ENCODE measurements around the gene ZFAND2A.
"Not testable (repeated sequence)": the region's sequence is repeated elsewhere in the genome, so short reads cannot be mapped to it uniquely, and the experiment has no call there.

The ZFAND2A gene

GRCh38 chr7:1130021-1130990 lies 29.7 kb downstream of the ZFAND2A start:
- FAIRE-seq (no peak), DNase-seq (ENCODE audit: insufficient read length, low spot score) (no peak)
- no peak for TF ChIP-seq POLR2A (IDR thresholded peaks at IDR 0.05; ENCODE audit: low read depth, low read length)

- TF ChIP-seq POLR2A (IDR thresholded peaks at IDR 0.05; ENCODE audit: low read depth, low read length): no peak
- FAIRE-seq: no peak
These were observed 30.6 kb downstream of the ZFAND2A start for GRCh38 chr7:1129431-1129830.

GRCh38 chr7:1127001-1127400 lies 33.0 kb downstream of the ZFAND2A start:
- FAIRE-seq: no peak
- no peak for TF ChIP-seq POLR2A (IDR thresholded peaks at IDR 0.05; ENCODE audit: low read depth, low read length)
- no peak for DNase-seq (ENCODE audit: insufficient read length, low spot score)

More at GRCh38 chr7:1129431-1129830, 30.6 kb downstream of the ZFAND2A start:
- no peak for DNase-seq (ENCODE audit: insufficient read length, low spot score)

- FAIRE-seq (no peak), DNase-seq (ENCODE audit: insufficient read length, low spot score) (no peak)
- no peak for TF ChIP-seq POLR2A (IDR thresholded peaks at IDR 0.05; ENCODE audit: low read depth, low read length)
These were observed 34.4 kb downstream of the ZFAND2A start for GRCh38 chr7:1125603-1125969.

- TF ChIP-seq POLR2A (IDR thresholded peaks at IDR 0.05; ENCODE audit: low read depth, low read length): no peak
- no peak for FAIRE-seq
- DNase-seq (ENCODE audit: insufficient read length, low spot score): no peak
These were observed 35.0 kb downstream of the ZFAND2A start for GRCh38 chr7:1124816-1125602.

- no peak for TF ChIP-seq POLR2A (IDR thresholded peaks at IDR 0.05; ENCODE audit: low read depth, low read length)
- DNase-seq (ENCODE audit: insufficient read length, low spot score) (no peak), FAIRE-seq (no peak)
These were observed 35.8 kb downstream of the ZFAND2A start for GRCh38 chr7:1124164-1124563.

GRCh38 chr7:1123715-1124114 lies 36.3 kb downstream of the ZFAND2A start:
- TF ChIP-seq POLR2A (IDR thresholded peaks at IDR 0.05; ENCODE audit: low read depth, low read length): no peak
- no peak for DNase-seq (ENCODE audit: insufficient read length, low spot score)
- FAIRE-seq: no peak

GRCh38 chr7:1122832-1123501 lies 37.0 kb downstream of the ZFAND2A start:
- FAIRE-seq (no peak), DNase-seq (ENCODE audit: insufficient read length, low spot score) (no peak)
- no peak for TF ChIP-seq POLR2A (IDR thresholded peaks at IDR 0.05; ENCODE audit: low read depth, low read length)

- no peak for DNase-seq (ENCODE audit: insufficient read length, low spot score)
- no peak for TF ChIP-seq POLR2A (IDR thresholded peaks at IDR 0.05; ENCODE audit: low read depth, low read length)
- no peak for FAIRE-seq
These were observed 37.8 kb downstream of the ZFAND2A start for GRCh38 chr7:1121886-1122831.

GRCh38 chr7:1121476-1121875 lies 38.5 kb downstream of the ZFAND2A start:
- DNase-seq (ENCODE audit: insufficient read length, low spot score) (no peak), FAIRE-seq (no peak)
- no peak for TF ChIP-seq POLR2A (IDR thresholded peaks at IDR 0.05; ENCODE audit: low read depth, low read length)

- no peak for TF ChIP-seq POLR2A (IDR thresholded peaks at IDR 0.05; ENCODE audit: low read depth, low read length)
- FAIRE-seq (no peak), DNase-seq (ENCODE audit: insufficient read length, low spot score) (no peak)
These were observed 39.2 kb downstream of the ZFAND2A start for GRCh38 chr7:1120791-1121190.

GRCh38 chr7:1119201-1119600 lies 40.8 kb downstream of the ZFAND2A start:
- no peak for DNase-seq (ENCODE audit: insufficient read length, low spot score)
- no peak for FAIRE-seq
- TF ChIP-seq POLR2A (IDR thresholded peaks at IDR 0.05; ENCODE audit: low read depth, low read length): no peak

- DNase-seq (ENCODE audit: insufficient read length, low spot score) (no peak), FAIRE-seq (no peak)
- no peak for TF ChIP-seq POLR2A (IDR thresholded peaks at IDR 0.05; ENCODE audit: low read depth, low read length)
These were observed 42.6 kb downstream of the ZFAND2A start for GRCh38 chr7:1117321-1117928.

GRCh38 chr7:1116383-1117008 lies 43.5 kb downstream of the ZFAND2A start:
- FAIRE-seq; DNase-seq (ENCODE audit: insufficient read length, low spot score): not testable (repeated sequence)

GRCh38 chr7:1115171-1116045 lies 44.6 kb downstream of the ZFAND2A start:
- FAIRE-seq; DNase-seq (ENCODE audit: insufficient read length, low spot score): not testable (repeated sequence)

Data from H54 (cell line).